Mesendoderm (in vitro differentiated cells): Measurements from ENCODE around the gene MCTS1.

Source experiments
- DNase-seq: peaks from one replicate; pipeline ENCODE4 v3.0.0; 2013
- H2AK5ac ChIP-seq: 2 replicates; pipeline ENCODE4 v1.6.1; 2013; ENCODE audit warnings: low read length, inconsistent platforms
- H2BK120ac ChIP-seq: 2 replicates; pipeline ENCODE4 v1.6.1; 2013; ENCODE audit warnings: low read depth, mild to moderate bottlenecking, low read length, moderate library complexity, mixed read lengths
- H2BK15ac ChIP-seq: replicated peaks from 2 replicates; pipeline ENCODE4 v1.6.1; 2013; ENCODE audit warnings: low read depth, mild to moderate bottlenecking, moderate library complexity
- H2BK5ac ChIP-seq: 2 replicates; pipeline ENCODE4 v1.6.1; 2013; ENCODE audit warnings: low read length, inconsistent platforms
- H3K18ac ChIP-seq: 2 replicates; pipeline ENCODE4 v1.6.1; 2013; ENCODE audit warnings: mild to moderate bottlenecking, low read length, mixed read lengths
- H3K23ac ChIP-seq: one replicate; pipeline ENCODE4 v1.6.1; 2013; ENCODE audit warnings: low read length
- H3K27ac ChIP-seq: 2 replicates; pipeline ENCODE4 v1.5.1; 2013; ENCODE audit warnings: low read depth, mild to moderate bottlenecking, inconsistent platforms, low read length, moderate library complexity
- H3K27me3 ChIP-seq: 2 replicates; pipeline ENCODE4 v1.6.1; 2013; ENCODE audit warnings: low read length, control low read depth, mild to moderate bottlenecking, inconsistent platforms; ENCODE audit not compliant: insufficient read depth, poor library complexity
- H3K36me3 ChIP-seq: 2 replicates; pipeline ENCODE4 v1.6.1; 2013; ENCODE audit warnings: low read length, inconsistent platforms; ENCODE audit not compliant: control insufficient read depth, insufficient read depth
- H3K4ac ChIP-seq: one replicate; pipeline ENCODE4 v1.6.1; 2013; ENCODE audit warnings: low read depth, mild to moderate bottlenecking, low read length, moderate library complexity
- H3K4me1 ChIP-seq: 2 replicates; pipeline ENCODE4 v1.6.1; 2013; ENCODE audit warnings: low read depth, low read length, inconsistent platforms; ENCODE audit not compliant: control insufficient read depth
- H3K4me2 ChIP-seq: 2 replicates; pipeline ENCODE4 v1.6.1; 2013; ENCODE audit warnings: low read length
- H3K4me3 ChIP-seq: 2 replicates; pipeline ENCODE4 v1.5.1; 2013; ENCODE audit warnings: mild to moderate bottlenecking, low read length
- H3K56ac ChIP-seq: one replicate; pipeline ENCODE4 v1.6.1; 2013; ENCODE audit warnings: low read length
- H3K79me1 ChIP-seq: 2 replicates; pipeline ENCODE4 v1.6.1; 2013; ENCODE audit warnings: low read length, inconsistent platforms
- H3K79me2 ChIP-seq: 2 replicates; pipeline ENCODE4 v1.6.1; 2013; ENCODE audit warnings: mild to moderate bottlenecking, low read length; ENCODE audit not compliant: control insufficient read depth, insufficient read depth
- H3K9ac ChIP-seq: 2 replicates; pipeline ENCODE4 v1.6.1; 2013; ENCODE audit warnings: low read length, inconsistent platforms
- H4K5ac ChIP-seq: one replicate; pipeline ENCODE4 v1.6.1; 2013; ENCODE audit warnings: low read length
- H4K8ac ChIP-seq: one replicate; pipeline ENCODE4 v1.6.1; 2013; ENCODE audit warnings: low read depth, mild to moderate bottlenecking, control low read depth, low read length, moderate library complexity
- WGBS: extraction: QIAGEN DNeasy Blood & Tissue Kit; methylation state at CpG from one replicate; pipeline ENCODE4 v1.1.7; 2013; ENCODE audit warnings: low lambda C conversion rate, missing lambda C conversion rate; ENCODE audit not compliant: insufficient coverage; ENCODE audit errors: extremely low coverage; 5-methylcytosine and 5-hydroxymethylcytosine counted together

MCTS1 gene

GRCh38 chrX:120561634-120562568 lies 42.0 kb upstream of the MCTS1 start:
- no peak overlapping the region for H2AK5ac ChIP-seq
- DNase-seq: no peak

GRCh38 chrX:120562569-120562926 lies 41.4 kb upstream of the MCTS1 start:
- H3K27ac ChIP-seq: no peak overlapping the region
- no peak overlapping the region for H3K4me3 ChIP-seq
- H3K4me1 ChIP-seq: no peaks in the 10 kb centered on the region

More at GRCh38 chrX:120561634-120562568, 42.0 kb upstream of the MCTS1 start:
- Histone ChIP-seq H3K27me3 (no peaks in the 10 kb centered on the region), H3K79me1 (no peaks in the 10 kb centered on the region), H3K36me3 (no peaks in the 10 kb centered on the region), H2BK120ac (no peak overlapping the region), H3K4me2 (peak overlapping the region; percentile 39), H4K8ac (no peak overlapping the region), H2BK5ac (no peak overlapping the region), H3K23ac (no peak overlapping the region), H3K4me1 (no peaks in the 10 kb centered on the region), H4K5ac (no peak overlapping the region), H3K27ac (peak overlapping the region; percentile 5), H3K56ac (peak overlapping the region; percentile 45), H3K79me2 (peaks cover 2% of the 10 kb centered on the region), H3K9ac (peak overlapping the region; percentile 70), H2BK15ac (no peak overlapping the region), H3K18ac (no peak overlapping the region), H3K4ac (no peak overlapping the region), H3K4me3 (peak overlapping the region; percentile 4)
- no CpG with 5 or more reads among the region's 12 CpGs for WGBS

GRCh38 chrX:120564925-120565324 lies 39.0 kb upstream of the MCTS1 start:
- H3K36me3 ChIP-seq: no peaks in the 10 kb centered on the region
- no peak overlapping the region for H2AK5ac ChIP-seq
- H2BK5ac ChIP-seq: no peak overlapping the region
- no peaks in the 10 kb centered on the region for H3K27me3 ChIP-seq
- H3K9ac ChIP-seq: no peak overlapping the region
- H3K79me1 ChIP-seq: no peaks in the 10 kb centered on the region
- H3K79me2 ChIP-seq: no peaks in the 10 kb centered on the region
- no peak overlapping the region for H2BK15ac ChIP-seq
- H4K8ac ChIP-seq: no peak overlapping the region
- no peak overlapping the region for H3K4me3 ChIP-seq
- no peak for DNase-seq
- no peak overlapping the region for H2BK120ac ChIP-seq
- no peak overlapping the region for H3K27ac ChIP-seq
- no peak overlapping the region for H3K23ac ChIP-seq
- WGBS: no CpG with 5 or more reads among the region's 1 CpG
- H3K4me1 ChIP-seq: no peaks in the 10 kb centered on the region
- H4K5ac ChIP-seq: no peak overlapping the region
- H3K56ac ChIP-seq: no peak overlapping the region
- H3K4me2 ChIP-seq: no peak overlapping the region
- H3K18ac ChIP-seq: no peak overlapping the region
- no peak overlapping the region for H3K4ac ChIP-seq

More at GRCh38 chrX:120562569-120562926, 41.4 kb upstream of the MCTS1 start:
- H3K56ac ChIP-seq: no peak overlapping the region
- WGBS: no CpG with 5 or more reads among the region's 2 CpGs
- no peak overlapping the region for H3K18ac ChIP-seq
- no peak overlapping the region for H3K23ac ChIP-seq
- no peaks in the 10 kb centered on the region for H3K36me3 ChIP-seq
- no peak overlapping the region for H2BK120ac ChIP-seq
- no peak overlapping the region for H4K5ac ChIP-seq
- no peaks in the 10 kb centered on the region for H3K79me1 ChIP-seq
- peak overlapping the region; percentile 16 for H3K4ac ChIP-seq
- no peak overlapping the region for H4K8ac ChIP-seq
- H2BK5ac ChIP-seq: no peak overlapping the region
- DNase-seq: no peak
- H2AK5ac ChIP-seq: no peak overlapping the region
- H3K79me2 ChIP-seq: peaks cover 2% of the 10 kb centered on the region
- H3K27me3 ChIP-seq: no peaks in the 10 kb centered on the region
- no peak overlapping the region for H3K4me2 ChIP-seq
- H2BK15ac ChIP-seq: no peak overlapping the region
- H3K9ac ChIP-seq: no peak overlapping the region

- Histone ChIP-seq H3K4me3 (no peak overlapping the region), H2BK120ac (no peak overlapping the region), H3K56ac (no peak overlapping the region), H2BK5ac (no peak overlapping the region), H3K36me3 (no peaks in the 10 kb centered on the region), H3K79me2 (no peaks in the 10 kb centered on the region), H3K4me2 (no peak overlapping the region), H4K8ac (no peak overlapping the region), H3K79me1 (no peaks in the 10 kb centered on the region), H2AK5ac (no peak overlapping the region), H3K4ac (no peak overlapping the region), H3K23ac (no peak overlapping the region), H3K27me3 (no peaks in the 10 kb centered on the region), H3K4me1 (no peaks in the 10 kb centered on the region), H3K9ac (no peak overlapping the region), H4K5ac (no peak overlapping the region), H2BK15ac (no peak overlapping the region), H3K18ac (no peak overlapping the region), H3K27ac (no peak overlapping the region)
- no peak for DNase-seq
- WGBS: no CpG with 5 or more reads among the region's 3 CpGs
Observed at GRCh38 chrX:120566817-120567216, 37.1 kb upstream of the MCTS1 start.

GRCh38 chrX:120568035-120568434 lies 35.9 kb upstream of the MCTS1 start:
- no peak overlapping the region for H3K18ac ChIP-seq
- no peak overlapping the region for H3K4ac ChIP-seq
- no peak overlapping the region for H2BK15ac ChIP-seq
- no peak overlapping the region for H3K9ac ChIP-seq
- no peak overlapping the region for H4K5ac ChIP-seq
- no peak overlapping the region for H3K4me3 ChIP-seq
- H2BK120ac ChIP-seq: no peak overlapping the region
- H3K4me2 ChIP-seq: no peak overlapping the region
- H3K27me3 ChIP-seq: no peaks in the 10 kb centered on the region
- H3K79me2 ChIP-seq: no peaks in the 10 kb centered on the region
- H2AK5ac ChIP-seq: no peak overlapping the region
- no peak overlapping the region for H2BK5ac ChIP-seq
- no peak for DNase-seq
- no peaks in the 10 kb centered on the region for H3K4me1 ChIP-seq
- no peaks in the 10 kb centered on the region for H3K36me3 ChIP-seq
- no peaks in the 10 kb centered on the region for H3K79me1 ChIP-seq
- H3K23ac ChIP-seq: no peak overlapping the region
- H3K56ac ChIP-seq: no peak overlapping the region
- no peak overlapping the region for H4K8ac ChIP-seq
- no peak overlapping the region for H3K27ac ChIP-seq

GRCh38 chrX:120568609-120569008 lies 35.3 kb upstream of the MCTS1 start:
- Histone ChIP-seq H3K27ac (no peak overlapping the region), H3K79me2 (no peaks in the 10 kb centered on the region), H3K79me1 (no peaks in the 10 kb centered on the region), H3K4me2 (no peak overlapping the region), H3K56ac (no peak overlapping the region), H3K27me3 (no peaks in the 10 kb centered on the region), H3K36me3 (no peaks in the 10 kb centered on the region), H4K8ac (no peak overlapping the region), H2AK5ac (no peak overlapping the region), H3K4me1 (no peaks in the 10 kb centered on the region), H2BK5ac (no peak overlapping the region), H3K4me3 (no peak overlapping the region), H3K4ac (no peak overlapping the region), H3K18ac (no peak overlapping the region), H2BK120ac (no peak overlapping the region), H4K5ac (no peak overlapping the region), H2BK15ac (no peak overlapping the region), H3K9ac (no peak overlapping the region), H3K23ac (no peak overlapping the region)
- WGBS: no CpG with 5 or more reads among the region's 3 CpGs
- DNase-seq: no peak
